Hematopoietic multipotent progenitor cell treated with erythropoietin and hydrocortisone succinate and interleukin-3 and kit ligand, for 15 days (in vitro differentiated cells): ENCODE results near the gene MSI2.
A peak's percentile ranks its signal among the peaks of the same experiment; 100 is the strongest.

Source experiments
- DNase-seq: peaks from one replicate; pipeline ENCODE4 v3.0.0-alpha.2; 2015; ENCODE audit warnings: low spot score

MSI2 gene

GRCh38 chr17:57666946-57667345, 410.6 kb downstream of the MSI2 start:
- DNase-seq = no peak

DNA sequence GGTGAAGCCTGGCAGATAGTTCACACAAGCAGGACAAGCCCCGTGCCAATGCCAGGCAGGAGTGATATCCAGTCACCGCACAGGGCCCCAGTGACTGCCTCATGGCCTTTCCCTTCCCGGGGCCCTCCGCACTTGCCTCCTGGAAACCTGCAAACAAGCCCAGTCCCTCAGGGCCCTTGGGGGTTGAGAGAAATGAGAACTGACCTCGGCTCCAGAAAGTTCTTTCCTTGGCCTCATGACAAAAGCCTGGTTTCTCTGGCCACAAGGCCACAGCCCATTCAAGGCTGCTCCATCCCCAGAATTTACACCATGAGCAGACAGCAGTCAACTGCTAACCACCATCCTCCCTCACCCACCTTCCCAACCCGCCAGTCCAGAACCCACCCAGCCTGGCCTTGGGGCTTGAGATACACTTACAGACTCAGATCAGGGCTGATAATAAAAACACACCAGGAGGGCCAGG, 411.2 kb downstream of the MSI2 start:
- no peak for DNase-seq

GRCh38 chr17:57668332-57668731, 412.0 kb downstream of the MSI2 start:
- no peak for DNase-seq

GRCh38 chr17:57669671-57670529, 413.6 kb downstream of the MSI2 start:
- no peak for DNase-seq

DNA sequence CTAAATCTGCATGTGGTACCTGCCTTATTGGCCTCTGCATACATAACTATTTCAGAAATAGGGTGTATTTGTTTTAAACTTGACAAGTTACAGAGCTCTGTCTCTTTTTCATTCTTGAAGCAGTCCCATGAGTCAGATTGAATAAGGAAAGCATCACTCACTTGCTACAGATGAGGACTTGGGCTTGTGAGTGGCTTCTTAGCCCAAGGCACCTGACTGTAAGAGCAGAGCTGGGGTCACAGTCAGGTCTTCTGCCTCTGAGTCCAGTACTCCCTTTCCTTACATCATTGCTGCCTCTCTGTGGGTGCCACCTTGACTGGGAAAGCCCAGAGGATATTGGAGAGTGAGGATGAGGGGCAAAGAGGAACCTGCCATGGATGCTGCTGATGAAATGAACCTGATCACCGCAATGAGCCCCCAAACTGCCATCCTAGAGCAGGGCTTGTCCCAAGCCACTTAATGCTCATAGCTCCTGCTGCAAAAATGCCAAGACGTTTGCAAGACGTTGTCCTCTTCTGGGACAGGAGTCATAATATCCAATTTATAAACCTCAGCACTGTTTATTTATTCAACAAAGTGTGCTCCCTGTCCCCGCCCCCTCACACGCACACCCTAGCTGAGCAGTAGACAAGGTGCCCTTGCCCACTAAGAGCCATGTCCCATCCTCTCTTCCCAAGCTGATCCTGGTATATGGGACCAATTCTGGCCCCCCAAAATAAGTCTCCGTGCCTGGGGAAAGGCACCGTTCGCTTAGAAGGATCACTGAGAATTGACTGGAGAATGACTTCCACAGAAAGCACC, 414.6 kb downstream of the MSI2 start:
- no peak for DNase-seq

DNA sequence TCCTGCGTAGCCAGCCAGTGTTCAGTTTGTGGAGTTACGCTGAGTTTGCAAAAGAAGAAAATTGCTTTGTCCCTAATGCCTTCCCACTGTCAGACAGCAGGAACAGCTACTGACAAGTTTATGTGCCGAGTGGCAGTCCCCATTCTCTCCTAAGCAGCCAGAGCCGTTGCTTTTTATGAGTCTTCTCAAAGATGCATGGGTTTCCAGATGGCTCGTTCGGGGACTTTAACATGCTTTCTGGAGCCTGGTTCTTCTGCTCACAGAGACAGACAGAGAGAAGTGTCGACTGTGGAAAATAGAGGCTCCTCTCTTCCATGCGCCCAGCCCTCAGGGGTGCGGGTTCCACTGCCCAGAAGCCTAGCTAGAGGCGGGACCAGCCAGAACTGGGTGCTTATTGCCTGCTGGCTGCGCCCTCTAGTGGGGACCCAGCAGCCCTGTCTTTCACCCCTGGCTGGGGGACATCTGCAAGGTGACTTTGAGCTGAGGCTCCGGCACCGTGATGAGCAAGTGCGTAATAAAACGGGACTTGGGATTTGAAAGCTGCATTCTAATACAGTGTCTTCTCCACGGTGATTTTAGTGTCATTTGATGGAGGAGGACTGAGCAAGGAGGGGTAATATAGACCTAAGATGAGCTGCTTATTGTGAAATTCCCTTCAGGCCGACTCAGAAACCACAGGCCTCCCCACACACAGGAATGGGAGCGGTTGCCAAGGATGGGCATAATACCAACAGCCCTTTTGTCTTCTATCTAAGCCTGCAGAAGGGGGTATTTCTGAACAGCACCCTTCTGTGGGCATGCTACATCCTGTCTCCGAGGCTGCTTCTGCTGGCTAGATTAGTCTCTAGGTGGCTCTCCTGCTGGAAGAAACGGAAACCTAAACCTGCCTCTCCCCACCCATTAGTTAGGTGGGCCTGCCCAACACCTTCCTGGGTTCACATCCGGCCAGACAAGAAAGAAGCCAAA, 415.6 kb downstream of the MSI2 start:
- peak; percentile 57 for DNase-seq

DNA sequence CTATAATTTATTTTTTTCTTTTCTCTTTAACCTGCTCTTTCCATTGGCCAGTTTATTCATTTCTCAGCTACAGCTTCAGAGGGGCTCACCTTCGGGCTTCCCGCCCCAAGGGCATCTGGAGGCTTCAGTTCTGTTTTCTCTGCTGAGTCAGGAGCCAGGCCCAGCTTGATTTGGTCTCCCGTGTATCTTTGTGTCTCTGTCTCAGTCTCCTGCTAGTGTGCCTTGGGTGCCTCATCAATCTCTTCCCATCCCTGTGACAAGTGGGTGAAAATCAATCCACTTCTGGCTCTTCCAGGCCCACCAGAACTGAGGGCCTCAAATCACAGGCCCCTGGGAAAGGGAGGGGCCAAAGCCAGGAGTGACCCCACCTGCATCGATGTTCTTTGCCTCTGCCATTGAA, 416.6 kb downstream of the MSI2 start:
- no peak for DNase-seq

GRCh38 chr17:57674894-57675293, 418.6 kb downstream of the MSI2 start:
- no peak for DNase-seq

GRCh38 chr17:57675427-57676387, 419.4 kb downstream of the MSI2 start:
- no peak for DNase-seq

DNA sequence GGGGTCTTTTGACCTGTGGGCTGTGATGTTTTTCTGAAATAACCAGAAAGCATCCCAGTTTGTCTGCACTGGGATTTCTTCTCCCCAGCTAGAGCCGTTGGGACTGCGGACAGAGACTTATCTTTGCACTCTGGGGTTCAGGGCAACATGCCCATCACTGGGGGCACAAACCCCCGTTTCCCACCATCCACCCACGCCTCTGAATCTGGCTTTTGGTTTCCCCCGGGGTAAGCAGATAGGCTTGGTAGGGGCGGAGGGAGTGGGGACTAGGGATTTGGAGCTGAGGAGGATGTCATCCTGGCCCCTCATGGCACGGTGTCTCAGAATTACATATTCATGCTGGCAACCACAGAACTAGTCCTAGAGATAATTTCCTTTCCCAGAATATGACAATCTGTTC, 420.2 kb downstream of the MSI2 start:
- DNase-seq = no peak

DNA sequence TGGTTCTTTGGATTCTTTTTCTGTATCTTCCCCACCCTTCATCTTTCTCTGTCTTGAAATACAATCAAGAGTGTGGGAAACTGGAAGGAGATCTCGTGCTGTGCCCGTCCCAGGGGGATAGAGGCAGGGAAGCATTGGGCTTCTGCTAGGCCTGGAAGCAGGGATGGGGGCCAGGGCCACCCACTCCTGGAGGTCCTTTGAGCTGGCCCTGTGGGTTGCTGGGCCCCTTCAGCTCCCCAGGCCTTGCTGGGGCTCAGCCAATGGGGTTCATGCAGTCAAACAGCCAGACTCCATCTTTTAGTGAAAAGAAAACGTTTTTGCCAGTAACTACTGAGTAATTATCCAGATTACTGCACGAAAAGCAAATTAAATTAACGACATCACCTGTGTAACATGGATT, 421.0 kb downstream of the MSI2 start:
- DNase-seq = no peak

GRCh38 chr17:57677858-57678257, 421.5 kb downstream of the MSI2 start:
- DNase-seq = no peak

DNA sequence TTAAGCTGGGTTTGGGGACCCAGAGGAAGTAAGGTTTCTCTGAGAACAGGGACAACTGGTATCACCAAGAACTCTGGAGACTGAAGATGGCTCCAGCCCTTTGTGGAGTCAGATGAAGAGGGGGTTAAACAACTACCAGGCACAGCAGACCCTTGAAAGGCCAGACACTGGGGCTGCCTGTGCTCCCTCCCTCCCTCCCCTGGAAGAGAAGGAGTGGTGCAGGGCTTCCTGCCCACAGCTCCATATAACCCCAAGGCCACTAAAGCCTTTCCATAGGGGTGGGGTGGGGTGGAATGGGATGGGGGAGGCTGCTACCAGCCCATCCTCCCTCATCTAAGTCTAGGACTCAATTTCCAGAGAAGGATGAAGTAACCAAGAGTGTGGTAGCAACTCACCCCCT, 422.1 kb downstream of the MSI2 start:
- DNase-seq = no peak

GRCh38 chr17:57679356-57679755, 423.0 kb downstream of the MSI2 start:
- no peak for DNase-seq

DNA sequence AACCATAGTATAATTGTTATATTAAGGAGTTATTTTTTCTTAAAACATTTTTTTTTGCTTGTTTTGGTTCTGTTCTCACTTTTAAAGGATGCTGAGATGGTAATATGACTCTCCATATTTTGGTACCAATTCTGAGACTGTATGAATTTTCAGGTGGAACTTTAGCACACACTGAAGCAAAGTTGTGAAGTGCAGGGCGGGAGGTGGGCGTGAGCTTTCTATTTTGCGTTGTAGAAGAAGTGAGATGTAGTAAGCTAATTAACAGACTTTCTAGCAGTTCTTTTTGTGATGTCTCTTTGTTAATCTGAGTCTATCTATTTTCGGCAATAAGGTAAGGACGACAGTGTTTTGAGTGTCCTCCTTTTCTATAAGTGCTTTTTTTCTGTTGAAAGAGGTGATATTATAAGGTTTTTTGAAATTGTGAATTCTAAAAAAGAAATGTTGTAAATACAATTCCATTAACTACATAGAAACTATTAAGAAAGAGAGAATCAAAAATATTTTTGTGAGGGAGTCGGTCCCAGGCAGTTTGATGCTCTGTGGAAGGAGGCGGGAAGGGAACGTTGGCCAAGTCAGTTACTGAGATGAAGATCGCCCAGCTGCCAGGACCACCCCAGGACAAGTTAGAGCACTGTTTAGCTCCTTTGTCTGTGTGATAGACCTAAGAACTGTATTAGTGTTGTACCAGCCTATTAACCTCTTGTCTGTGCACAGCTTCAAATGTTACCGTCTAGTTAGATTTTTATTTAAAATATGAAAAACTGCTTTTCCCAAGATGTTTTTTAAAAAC, 423.8 kb downstream of the MSI2 start:
- no peak for DNase-seq

GRCh38 chr17:57682701-57683100, 426.4 kb downstream of the MSI2 start:
- DNase-seq = no peak

GRCh38 chr17:57684711-57685498, 428.6 kb downstream of the MSI2 start:
- DNase-seq = no peak

GRCh38 chr17:57685499-57686132, 429.3 kb downstream of the MSI2 start:
- DNase-seq = no peak

DNA sequence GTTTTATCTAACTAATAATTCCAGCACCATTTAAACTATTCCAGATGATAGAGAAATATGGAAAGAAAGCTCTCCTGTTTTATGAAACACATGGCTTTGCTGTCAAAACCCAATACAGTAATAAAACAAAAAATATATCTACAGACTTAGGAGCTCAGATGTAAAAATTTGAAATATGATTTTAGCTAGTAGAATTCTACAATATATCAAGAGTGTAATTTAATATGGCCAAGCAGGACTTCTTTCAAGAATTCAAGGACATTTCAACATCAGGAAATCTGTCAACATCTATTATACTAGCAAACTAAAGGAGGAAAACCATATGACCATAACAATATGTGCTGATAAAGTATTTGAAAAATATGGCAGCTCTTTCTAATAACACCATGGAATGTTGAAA, 431.3 kb downstream of the MSI2 start:
- no peak for DNase-seq
